GM21825 (cell line): ENCODE measurements around the gene CD226.
"Not testable (repeated sequence)": the region's sequence is repeated elsewhere in the genome, so short reads cannot be mapped to it uniquely, and the experiment has no call there.

Experiments used
- ATAC-seq: cut with Tn5 transposase; IDR thresholded peaks from one replicate; pipeline ENCODE4 v1.9.1; 2021; ENCODE audit warnings: mild to moderate bottlenecking, moderate library complexity; ENCODE audit not compliant: unreplicated experiment

Gene CD226

DNA sequence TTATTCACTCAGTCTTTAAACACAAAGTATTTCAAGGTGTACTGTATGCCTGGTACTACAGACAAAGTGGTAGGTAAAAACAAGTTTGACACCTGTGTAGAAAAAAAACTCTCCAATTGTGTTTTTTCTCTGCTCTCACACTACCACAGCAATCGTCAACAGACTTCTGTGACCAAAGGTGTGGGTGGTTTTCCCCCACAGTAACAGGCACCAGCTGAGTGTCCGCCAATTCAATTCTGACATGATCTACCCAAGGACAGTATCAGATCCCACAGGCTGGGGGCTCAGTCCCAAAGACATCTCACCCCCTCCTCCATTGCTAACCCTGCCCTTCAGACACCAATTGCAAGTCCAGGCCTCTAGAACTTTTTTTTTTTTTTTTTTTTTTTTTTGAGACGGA lies 71.2 kb downstream of the CD226 start:
- ATAC-seq, result no peak

- ATAC-seq, result no peak
These were observed 73.6 kb downstream of the CD226 start for GRCh38 chr18:69874058-69874457.

DNA sequence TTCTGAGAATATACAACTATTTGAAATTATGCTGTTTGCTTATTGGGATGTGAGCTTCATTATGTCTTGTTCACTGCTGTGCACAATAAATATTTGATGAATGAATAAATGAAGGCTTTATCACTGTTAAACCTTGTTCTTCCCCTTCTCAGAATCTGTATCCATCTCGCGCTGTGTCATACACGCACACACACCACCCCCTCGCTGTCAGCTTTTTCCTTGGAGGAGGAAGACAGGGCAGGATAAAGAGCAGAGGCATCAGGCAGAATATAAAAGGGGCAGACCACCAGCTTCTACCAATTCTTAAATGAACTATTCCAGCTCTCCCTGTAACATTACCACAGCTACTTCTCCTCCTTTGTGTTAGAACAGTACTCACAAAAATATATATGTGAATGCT lies 75.0 kb downstream of the CD226 start:
- ATAC-seq, result no peak

DNA sequence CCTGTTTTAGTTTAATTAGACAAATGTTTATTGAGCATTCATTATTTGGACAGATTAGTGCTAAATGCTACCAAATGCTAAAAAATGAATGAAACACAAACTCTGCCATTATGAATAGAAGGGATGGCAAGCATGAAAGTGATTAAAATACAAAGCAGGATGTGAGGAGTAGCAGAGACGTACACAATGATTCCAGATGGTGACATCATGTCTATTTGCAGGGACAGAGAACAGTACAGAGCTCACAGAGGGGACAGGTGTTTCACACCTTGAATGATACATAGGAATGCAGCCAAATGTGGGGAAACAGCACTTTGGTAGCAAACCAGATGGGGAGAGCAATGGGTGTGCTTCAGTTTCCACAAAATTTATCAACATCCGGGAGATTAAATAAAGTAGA lies 76.3 kb downstream of the CD226 start:
- no peak for ATAC-seq

DNA sequence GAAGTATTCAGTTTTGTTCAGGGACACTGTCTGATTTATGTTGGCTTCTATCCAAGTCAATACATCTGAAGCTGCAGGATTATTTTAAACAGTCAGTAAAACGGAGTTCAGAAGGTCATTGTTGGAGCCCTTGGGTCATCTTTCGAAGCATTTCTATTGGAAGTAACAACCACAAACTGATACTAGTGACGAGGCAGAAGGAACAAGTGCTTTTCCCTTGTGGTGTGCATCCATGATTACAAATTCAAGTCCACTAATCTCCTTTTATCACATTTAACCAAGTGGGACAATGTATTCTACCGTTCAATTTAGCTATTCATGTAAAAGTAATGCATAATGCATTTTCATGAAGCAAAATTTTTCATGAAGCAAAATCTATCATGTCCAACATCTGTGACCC lies 76.9 kb downstream of the CD226 start:
- ATAC-seq, result no peak

DNA sequence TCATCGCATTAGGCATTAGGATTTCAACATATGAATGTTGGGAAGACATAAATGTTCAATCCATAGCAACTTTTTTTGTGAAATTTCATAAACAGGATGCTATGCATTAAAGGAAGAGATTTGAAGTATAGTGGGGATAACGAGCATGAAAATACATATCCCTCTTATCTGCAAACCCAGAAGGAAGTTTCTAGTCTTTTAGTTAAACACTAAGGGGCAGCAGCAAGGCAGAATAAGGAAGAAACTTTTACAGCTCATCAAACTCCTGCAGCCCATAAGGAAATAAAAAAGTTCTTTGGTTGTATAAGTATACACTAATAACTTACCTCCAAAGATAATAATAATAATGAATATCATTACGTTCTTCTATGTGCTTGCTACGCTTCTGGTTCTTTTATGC lies 81.5 kb downstream of the CD226 start:
- ATAC-seq, result no peak

DNA sequence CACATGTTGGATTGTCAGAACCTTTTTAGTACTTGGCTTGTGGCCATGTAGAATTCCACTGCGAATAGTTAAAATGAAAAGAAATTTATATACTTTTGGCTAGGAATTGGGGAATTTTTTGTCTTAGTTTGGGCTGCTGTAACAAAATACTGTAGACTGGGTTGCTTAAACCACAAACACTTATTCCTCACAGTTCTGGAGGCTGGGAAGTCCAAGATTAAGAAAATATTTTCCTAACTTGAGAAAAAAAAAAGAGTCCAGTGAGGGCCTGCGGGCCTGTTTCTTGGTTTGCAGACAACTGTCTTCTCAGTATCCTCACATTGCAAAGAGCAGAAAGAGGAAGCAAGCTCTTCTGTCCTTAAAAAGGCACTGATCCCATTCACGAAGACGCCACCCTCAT lies 81.9 kb downstream of the CD226 start:
- ATAC-seq, result no peak

- ATAC-seq, result peak; percentile 68
These were observed 82.9 kb downstream of the CD226 start for GRCh38 chr18:69864802-69865201.

DNA sequence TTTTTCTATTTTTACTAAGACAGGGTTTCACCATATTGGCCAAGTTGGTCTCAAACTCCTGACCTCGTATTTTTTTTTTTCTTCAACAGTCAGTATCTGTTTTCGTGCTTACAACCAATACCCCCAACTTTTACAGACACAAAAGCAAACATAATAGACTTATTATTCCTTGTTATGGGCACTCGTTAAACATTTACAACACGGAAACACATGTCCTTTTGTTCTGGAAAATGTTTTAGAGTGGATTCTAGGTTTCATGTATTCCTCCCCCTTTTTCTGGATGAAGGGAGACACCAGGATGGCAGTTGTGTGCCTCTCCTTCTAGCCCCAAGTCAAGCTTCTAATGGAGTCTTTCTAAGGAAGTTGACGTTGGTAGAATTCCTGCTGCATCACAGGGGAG lies 88.8 kb downstream of the CD226 start:
- ATAC-seq, result no peak

GRCh38 chr18:69854455-69854854 lies 93.2 kb downstream of the CD226 start:
- ATAC-seq, result no peak

- ATAC-seq, result no peak
These were observed 94.6 kb downstream of the CD226 start for GRCh38 chr18:69853051-69853450.

DNA sequence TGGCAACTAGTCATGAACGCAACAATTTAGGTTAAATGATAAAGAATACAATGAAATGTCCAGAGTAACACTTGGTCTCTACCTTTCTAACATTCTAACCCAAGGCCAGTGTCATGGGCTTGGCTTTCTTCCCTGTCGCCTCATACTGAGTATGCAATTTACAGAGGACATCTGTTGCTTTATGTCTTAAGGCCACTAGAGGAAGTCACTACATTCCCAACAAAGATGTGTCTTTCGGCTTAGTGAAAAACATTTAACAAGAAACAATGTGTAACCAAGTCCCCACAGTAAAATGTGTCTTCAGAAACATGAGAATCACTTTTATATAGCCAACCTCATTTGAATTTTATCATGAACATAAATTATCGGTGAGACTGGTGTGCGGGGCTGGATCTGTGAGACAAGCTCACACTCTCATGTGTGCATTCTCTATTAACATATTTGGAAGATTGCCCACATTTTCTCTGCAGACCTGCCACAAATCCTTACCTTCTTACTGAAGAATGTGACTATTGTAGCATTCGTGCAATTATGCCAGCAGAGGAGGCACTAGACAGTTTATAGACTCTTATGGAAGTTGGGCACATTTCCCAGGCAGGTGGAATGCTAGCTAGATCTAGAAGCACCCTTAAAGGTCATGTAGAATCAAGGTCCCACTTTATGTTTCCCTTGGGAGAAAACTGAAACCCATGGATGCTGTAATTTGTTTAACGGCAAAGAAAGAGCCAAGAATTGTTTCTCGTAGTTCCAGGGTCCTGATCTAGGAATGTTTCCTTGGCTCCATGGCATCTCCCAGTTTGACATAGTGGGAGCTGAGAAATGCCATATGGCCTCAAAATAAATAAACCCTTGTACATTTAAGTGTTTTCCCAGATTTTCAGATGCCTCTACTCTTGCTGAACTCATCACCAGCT lies 101.8 kb downstream of the CD226 start:
- ATAC-seq, result no peak

GRCh38 chr18:69844656-69845055 lies 103.0 kb downstream of the CD226 start:
- no peak for ATAC-seq

GRCh38 chr18:69843015-69843414 lies 104.7 kb downstream of the CD226 start:
- no peak for ATAC-seq

DNA sequence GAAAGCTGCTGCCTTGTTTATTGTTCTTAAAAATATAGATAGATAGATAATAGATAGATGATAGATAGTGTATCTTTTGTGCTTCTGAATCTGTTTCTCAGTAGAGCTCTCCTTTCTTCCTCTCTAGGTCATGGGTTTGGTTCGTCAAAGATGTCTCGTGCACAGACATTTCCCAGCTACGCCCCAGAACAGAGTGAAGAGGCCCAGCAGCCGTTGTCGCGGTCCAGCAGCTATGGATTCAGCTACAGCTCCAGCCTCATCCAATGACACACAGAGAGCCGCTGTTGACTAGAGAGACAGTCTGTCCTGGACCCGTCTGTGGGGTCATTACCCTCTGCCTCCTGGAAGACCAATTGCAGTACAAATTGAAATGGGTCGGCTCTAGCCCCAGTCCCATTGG lies 106.6 kb downstream of the CD226 start:
- ATAC-seq, result no peak

DNA sequence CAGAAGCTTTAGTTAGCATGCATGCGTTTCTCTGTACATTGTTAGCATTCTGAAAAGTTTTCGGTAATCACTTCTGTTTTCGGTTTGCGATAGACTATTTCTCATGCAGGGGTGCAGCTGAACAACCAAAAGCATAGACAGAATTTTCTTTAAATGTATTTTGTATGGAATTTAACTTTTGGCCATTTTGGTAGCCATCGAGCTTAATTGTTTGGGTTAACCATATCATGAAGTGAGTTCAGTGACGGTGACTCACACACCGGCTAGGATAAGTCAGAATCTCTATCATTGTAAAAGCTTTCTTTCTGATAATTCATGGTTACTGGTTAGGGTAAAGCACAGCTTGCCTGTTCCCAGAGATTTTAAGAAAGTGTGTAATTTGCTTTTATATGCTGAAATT lies 107.2 kb downstream of the CD226 start:
- no peak for ATAC-seq

DNA sequence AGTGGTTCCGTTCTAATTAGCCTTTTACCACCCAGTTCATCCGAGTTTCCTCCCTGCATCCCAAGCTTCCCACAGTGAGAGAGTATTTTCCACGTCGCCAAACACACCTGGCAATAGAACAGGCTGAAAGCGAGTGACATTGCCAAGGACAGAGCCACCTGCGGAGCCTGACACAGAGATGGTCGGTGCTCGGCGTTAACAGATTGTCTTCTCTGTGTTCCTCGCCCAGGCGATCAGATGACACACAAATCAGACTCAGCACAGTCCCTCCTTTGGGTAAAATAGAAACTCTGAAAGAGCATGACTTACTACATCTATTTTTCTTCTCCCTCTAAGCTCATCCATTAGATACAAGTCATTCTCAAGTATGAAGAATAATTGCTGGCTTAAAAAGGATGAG lies 107.7 kb downstream of the CD226 start:
- ATAC-seq, result no peak

DNA sequence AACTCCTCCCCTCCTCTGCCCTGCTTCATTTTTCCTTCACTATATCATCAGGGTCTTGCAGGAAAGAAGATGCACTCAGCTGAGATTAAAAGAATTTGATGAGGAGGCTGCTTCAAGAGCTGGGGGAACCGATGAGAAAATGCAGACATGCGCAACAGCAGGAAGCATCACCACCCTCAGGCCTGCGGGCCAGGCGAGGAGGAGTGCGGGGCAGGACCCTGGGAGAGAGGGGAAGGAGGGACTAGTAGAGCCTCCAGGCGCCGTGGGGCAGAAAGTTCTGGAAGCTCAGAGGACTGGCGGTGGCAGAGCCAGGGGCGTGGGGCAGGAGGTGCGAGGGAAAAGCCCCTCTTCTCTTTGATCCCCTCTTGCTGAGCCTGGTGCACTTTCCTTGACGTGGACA lies 108.2 kb downstream of the CD226 start:
- no peak for ATAC-seq

- ATAC-seq, result peak; percentile 69
These were observed 108.9 kb downstream of the CD226 start for GRCh38 chr18:69838620-69839411.

DNA sequence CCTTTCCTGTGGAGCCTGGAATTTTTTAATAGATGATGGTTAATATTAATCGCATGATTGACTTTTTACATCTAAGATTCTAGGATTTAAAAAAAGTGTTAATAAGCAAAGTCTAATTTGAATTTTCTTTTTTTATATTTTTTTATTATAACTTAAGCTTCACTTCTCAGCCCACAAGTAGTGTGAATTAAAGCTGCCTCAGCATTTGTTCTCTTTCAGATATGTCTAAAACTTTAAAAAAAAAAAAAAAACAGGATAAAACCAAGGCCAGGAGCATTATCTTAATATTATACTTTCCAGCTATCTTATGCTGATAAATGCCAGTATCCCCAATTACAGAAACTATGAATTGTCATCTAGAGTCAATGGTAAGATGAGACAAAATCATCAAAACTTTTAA lies 109.7 kb downstream of the CD226 start:
- no peak for ATAC-seq

DNA sequence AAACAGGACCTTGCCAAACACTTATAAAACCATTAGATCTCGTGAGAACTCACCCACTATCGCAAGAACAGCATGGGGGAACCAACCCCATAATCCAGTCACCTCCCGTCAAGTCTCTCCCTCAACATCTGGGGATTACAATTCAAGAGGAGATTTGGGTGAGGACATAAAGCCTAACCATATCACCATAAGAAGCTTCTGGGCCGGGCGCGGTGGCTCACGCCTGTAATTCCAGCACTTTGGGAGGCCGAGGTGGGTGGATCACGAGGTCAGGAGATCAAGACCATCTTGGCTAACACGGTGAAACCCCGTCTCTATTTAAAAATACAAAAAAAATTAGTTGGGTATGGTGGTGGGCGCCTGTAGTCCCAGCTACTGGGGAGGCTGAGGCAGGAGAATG lies 112.7 kb downstream of the CD226 start:
- ATAC-seq, result not testable (repeated sequence)

- no peak for ATAC-seq
These were observed 117.5 kb downstream of the CD226 start for GRCh38 chr18:69830189-69830588.
